Retinal pigment epithelial cell (primary cell): ENCODE measurements around the gene CDO1.

ENCODE experiments used
- DNase-seq: peaks from one replicate; pipeline ENCODE4 v3.0.0-alpha.2; 2010; ENCODE audit warnings: low read depth
- H3K4me3 ChIP-seq: 2 replicates; pipeline ENCODE4 v1.5.1; 2011; ENCODE audit warnings: mild to moderate bottlenecking, low read length, control low read depth, moderate library complexity
- TF ChIP-seq, protein P1 (sequence below): conservative IDR thresholded peaks from 2 replicates; pipeline ENCODE4 v1.5.1; 2011; ENCODE audit warnings: low read depth, low read length, control low read depth, inconsistent platforms

CDO1 gene

DNA sequence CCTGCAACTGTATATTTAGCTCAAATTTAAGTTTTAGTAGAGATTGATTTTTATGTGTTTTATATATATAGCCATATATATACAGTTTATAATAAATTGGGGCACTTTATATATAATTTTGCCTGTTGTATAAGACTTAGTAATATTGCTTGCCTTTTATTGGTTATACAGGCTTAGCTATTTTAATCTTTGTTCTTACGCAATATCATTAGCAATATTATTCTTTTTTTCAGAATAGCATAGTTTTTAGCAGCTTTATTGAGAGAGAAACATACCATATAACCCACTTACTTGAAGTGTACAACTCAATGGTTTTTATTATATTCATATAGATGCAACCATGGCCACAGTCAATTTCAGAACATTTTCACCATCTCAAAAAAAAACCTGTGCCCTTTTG, 28.0 kb downstream of the CDO1 start:
- DNase-seq = no peak
- TF ChIP-seq, protein P1, sequence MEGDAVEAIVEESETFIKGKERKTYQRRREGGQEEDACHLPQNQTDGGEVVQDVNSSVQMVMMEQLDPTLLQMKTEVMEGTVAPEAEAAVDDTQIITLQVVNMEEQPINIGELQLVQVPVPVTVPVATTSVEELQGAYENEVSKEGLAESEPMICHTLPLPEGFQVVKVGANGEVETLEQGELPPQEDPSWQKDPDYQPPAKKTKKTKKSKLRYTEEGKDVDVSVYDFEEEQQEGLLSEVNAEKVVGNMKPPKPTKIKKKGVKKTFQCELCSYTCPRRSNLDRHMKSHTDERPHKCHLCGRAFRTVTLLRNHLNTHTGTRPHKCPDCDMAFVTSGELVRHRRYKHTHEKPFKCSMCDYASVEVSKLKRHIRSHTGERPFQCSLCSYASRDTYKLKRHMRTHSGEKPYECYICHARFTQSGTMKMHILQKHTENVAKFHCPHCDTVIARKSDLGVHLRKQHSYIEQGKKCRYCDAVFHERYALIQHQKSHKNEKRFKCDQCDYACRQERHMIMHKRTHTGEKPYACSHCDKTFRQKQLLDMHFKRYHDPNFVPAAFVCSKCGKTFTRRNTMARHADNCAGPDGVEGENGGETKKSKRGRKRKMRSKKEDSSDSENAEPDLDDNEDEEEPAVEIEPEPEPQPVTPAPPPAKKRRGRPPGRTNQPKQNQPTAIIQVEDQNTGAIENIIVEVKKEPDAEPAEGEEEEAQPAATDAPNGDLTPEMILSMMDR = no peak
- no peak overlapping the region for H3K4me3 ChIP-seq

DNA sequence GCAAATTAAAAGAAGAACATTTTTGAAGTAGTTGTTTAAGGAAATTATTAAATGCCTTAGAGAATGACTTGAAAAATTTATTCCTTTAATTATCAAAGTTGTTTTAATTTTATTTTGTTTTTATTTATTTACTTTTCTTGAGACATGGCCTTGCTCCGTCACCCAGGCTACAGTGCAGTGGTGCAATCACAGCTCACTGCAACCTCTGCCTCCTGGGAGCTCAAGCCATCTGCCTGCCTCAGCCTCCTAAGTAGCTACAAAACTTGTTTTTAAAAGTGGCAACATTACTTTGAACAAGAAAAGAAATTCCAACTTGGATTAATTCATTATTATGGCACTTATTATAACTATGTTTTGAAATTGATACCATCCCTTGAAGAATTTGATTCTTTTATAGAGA, 29.0 kb downstream of the CDO1 start:
- TF ChIP-seq, protein P1 = no peak
- DNase-seq = no peak
- no peak overlapping the region for H3K4me3 ChIP-seq

DNA sequence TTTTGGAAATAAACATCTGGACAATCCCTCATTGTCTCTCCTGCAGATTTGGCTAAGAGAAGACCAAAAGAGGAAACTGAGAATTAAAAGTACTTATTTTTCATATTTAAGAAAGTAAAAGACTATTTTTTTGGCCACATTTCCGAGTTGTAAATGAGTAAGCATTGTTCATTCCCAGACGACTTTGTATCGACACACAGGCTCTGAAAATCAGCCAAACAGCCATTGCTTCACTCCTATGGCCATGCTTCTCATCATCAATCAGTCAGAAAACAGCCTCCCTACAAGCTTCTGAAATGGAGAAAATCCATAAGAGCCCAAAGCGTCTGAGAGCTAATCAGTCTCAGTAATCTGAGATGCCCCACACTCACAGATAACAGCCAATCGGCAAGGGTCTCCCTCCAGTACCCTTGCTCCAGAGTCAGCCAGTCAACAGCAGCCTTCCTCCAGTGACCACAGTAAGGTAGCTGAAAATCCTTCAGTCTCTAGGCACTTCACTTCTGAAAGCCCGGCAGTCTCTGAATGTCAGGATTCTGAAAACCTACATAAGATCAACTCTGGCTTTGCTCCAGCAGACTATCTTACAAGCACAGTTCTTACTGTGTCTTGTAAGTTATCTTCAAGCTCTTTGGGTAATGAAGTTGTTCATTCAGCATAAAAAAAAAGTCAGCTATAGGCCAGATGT, 30.9 kb downstream of the CDO1 start:
- no peak overlapping the region for H3K4me3 ChIP-seq
- no peak for DNase-seq
- TF ChIP-seq, protein P1 = no peak

DNA sequence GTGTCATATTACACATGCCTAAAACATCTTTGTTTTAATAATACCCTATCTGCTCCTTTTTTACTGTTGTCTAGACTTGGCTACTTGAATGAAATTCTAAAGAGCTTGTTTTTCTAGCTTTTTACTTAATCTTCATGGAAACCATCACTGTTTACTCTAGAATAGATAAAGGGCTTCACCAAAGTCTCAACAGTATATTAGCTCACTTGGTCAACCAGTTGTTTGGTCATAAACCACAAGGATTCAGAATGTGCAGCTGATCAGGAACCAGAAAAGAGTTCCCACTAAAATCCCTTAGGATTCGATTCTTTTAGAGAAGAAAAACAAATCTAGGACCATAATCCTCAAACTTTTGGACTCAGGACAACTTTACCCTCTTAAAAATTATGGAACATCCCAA, 38.0 kb downstream of the CDO1 start:
- TF ChIP-seq, protein P1 = no peak
- H3K4me3 ChIP-seq = no peak overlapping the region
- DNase-seq = no peak

DNA sequence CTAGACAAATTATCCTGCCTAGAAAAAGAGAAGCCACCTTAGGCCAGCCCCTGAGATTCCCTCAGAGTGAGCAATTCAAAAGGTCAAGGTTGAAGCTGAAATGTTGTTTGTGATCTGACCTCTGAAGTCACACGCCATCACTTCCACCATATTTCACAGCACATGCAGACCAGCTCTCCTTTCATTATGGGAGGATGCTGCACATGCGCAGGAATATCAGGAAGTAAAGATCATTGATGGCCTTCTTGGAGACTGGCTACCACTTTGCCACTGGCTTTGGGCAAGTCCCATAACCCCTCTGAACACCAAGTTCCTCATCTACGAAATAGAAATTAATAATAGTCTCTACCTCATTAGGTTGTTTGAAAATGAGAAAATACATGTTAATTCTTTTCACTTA, 39.5 kb downstream of the CDO1 start:
- TF ChIP-seq, protein P1 = no peak
- no peak for DNase-seq
- H3K4me3 ChIP-seq = no peak overlapping the region

DNA sequence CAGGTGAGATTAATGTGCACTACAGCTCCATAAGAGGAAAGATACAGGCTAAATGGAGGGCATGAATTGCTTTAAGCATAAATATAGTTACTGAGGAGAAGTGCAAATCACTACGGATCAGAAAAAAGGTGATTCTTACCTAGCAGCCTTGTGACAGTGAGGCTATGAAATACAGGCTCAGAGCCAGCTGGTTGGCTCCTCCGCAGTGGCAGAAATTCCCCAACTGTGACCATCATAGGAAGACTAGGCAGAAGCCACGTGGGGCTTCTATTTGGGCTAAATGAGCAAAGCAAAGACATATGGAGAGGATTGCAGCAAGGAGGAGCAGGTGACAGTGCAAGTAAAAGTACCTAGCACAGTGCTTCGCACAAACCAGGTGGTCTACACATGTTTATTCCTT, 40.5 kb downstream of the CDO1 start:
- no peak overlapping the region for H3K4me3 ChIP-seq
- TF ChIP-seq, protein P1 = no peak
- no peak for DNase-seq

DNA sequence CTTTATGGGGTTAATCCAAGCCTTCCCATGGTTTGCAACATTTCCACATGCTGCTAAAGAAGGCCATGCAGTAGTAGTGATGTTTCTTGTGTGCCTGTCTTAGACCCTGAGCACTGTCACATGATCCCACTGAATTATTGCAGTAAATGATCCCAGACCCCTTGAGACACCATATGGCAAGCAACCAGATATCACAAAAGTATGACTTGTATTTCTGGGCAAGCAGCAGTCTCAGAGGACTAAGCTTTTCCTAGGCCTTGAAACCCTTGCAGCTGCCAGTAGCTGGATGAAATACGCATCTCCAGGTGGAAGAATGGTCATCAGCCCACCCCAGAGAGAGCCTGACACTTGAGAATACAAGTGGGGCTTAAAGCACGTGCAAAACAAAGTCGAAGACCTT, 41.8 kb downstream of the CDO1 start:
- no peak for DNase-seq
- TF ChIP-seq, protein P1 = no peak
- H3K4me3 ChIP-seq = no peak overlapping the region
